Sigmoid colon (tissue), 7 donors: Measurements from ENCODE around the gene SUPT20H. TPM values are rescaled to one million over a fixed set of nuclear protein-coding genes. Genes with fewer than 3 reads are reported as not detected.

Source experiments
- DNase-seq: peaks from one replicate; pipeline ENCODE4 v3.0.0-alpha.2; 2019
- H3K27ac ChIP-seq, 4 donors: fragments of 200-600 bp; sonication (generic); one replicate each; pipeline ENCODE4 v1.5.1; 2016 to 2019; ENCODE audit warnings: mild to moderate bottlenecking in 1 of 4
- H3K27me3 ChIP-seq, 3 donors: fragments of 200-600 bp; sonication (generic); one replicate each; pipeline ENCODE4 v1.5.1; 2019; ENCODE audit warnings: mild to moderate bottlenecking in 1 of 3
- H3K36me3 ChIP-seq, 4 donors: fragments of 200-600 bp; sonication (generic); one replicate each; pipeline ENCODE4 v1.5.1; 2016 to 2019
- H3K4me1 ChIP-seq, 4 donors: fragments of 200-600 bp; sonication (generic); one replicate each; pipeline ENCODE4 v1.5.1; 2017 to 2019
- H3K4me3 ChIP-seq, 4 donors: fragments of 200-600 bp; sonication (generic); one replicate each; pipeline ENCODE4 v1.5.1; 2017 to 2019; ENCODE audit warnings: mild to moderate bottlenecking in 2 of 4, moderate library complexity in 1 of 4
- H3K9me3 ChIP-seq, 4 donors: fragments of 200-600 bp in 3 of 4; sonication (generic) in 3 of 4; one replicate each; pipeline versions ENCODE4 v1.5.1 to v1.6.1; 2013 to 2019
- CTCF ChIP-seq, 4 experiments: fragments of 450-650 bp in 3 of 4; fragments of 200-600 bp in 1 of 4; IDR thresholded peaks; one replicate each; pipeline ENCODE4 v1.5.1; 2016 to 2019; ENCODE audit warnings: antibody characterized with exemption in 4 of 4, mild to moderate bottlenecking in 3 of 4, moderate library complexity in 2 of 4
- EP300 ChIP-seq, 4 donors: sonication (generic); formaldehyde crosslinking; IDR thresholded peaks; one replicate each; pipeline ENCODE4 v1.6.1; 2017; ENCODE audit warnings: antibody characterized with exemption in 4 of 4
- POLR2A ChIP-seq, 2 donors: fragments of 450-650 bp; IDR thresholded peaks; one replicate each; pipeline ENCODE4 v1.6.1; 2016; ENCODE audit warnings: antibody characterized with exemption in 2 of 2, mild to moderate bottlenecking in 2 of 2, moderate library complexity in 2 of 2
- POLR2AphosphoS5 ChIP-seq, 4 donors: sonication (generic); formaldehyde crosslinking; IDR thresholded peaks; one replicate each; pipeline ENCODE4 v1.6.1; 2017; ENCODE audit warnings: antibody characterized with exemption in 4 of 4
- WGBS, 2 donors: extraction: QIAGEN DNeasy Blood & Tissue Kit; methylation state at CpG; one replicate each; pipeline ENCODE4 v1.1.7; 2013; 5-methylcytosine and 5-hydroxymethylcytosine counted together
- intact Hi-C: fragments of 100-400 bp; cut with DNase I; formaldehyde crosslinking; loops from one replicate; pipeline ENCODE4 v1.15.1; 2023
- polyA plus RNA-seq, 3 donors: library from polyadenylated mRNA; stranded (reverse); fragments of 200-250 nt; gene quantifications; one replicate each; pipeline ENCODE4 v1.2.3, GENCODE V29; 2013
- total RNA-seq, 4 donors: library from RNA; depleted of rRNA; stranded (reverse); fragments of >200 nt; gene quantifications; one replicate each; pipeline ENCODE4 v1.1.0, GENCODE V29; 2016
- donor health status: healthy with polysubstance abuse.
- donor health status: Bipolar disorder and iron deficiency.
- donor health status: healthy.

Gene SUPT20H
- total and polyA plus RNA-seq, 7 donors = 14.3 to 55.8 (median 41.8) TPM

DNA sequence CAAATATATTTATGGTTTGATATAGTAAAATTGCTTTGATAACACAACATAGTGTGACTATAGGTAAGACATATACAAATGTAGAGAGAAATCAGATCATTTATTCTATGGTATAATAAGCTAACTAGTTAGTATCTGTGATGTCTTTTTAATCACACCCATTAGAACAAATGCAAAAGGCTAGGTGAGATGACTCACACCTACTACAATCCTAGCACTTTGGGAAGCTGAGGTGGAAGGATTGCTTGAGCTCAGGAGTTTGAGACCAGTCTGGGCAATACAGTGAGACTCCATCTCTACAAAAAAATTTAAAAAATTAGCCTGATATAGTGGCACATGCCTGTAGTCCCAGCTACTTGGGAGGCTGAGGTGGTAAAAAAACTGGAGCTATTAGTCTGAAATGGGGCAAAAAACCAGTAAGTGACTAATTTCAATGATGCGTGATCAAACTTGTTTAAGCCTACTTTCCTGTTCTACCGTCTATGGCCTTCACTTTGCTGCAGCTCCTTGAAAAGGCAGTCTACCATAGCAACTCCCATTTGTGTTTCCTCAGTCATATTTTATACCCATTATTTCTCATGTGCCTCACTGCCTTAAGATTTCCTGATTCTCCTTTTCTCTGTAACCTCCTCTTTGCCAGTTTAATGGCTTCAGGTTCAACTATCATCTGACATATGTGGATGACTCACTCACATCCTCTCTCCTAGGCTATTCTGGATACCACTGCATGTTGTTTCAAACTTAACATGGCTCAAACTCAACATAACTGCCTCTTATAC is 72.8 kb downstream of the SUPT20H start:
- no peak for TF ChIP-seq POLR2A (IDR thresholded peaks at IDR 0.05)
- TF ChIP-seq EP300 (IDR thresholded peaks at IDR 0.05) = no peak
- no peak for TF ChIP-seq CTCF (IDR thresholded peaks at IDR 0.05)
- TF ChIP-seq POLR2AphosphoS5 (IDR thresholded peaks at IDR 0.05) = no peak
- Histone ChIP-seq H3K27me3 (no peaks in the 10 kb centered on the region), H3K9me3 (no peaks in the 10 kb centered on the region), H3K36me3 (peaks cover 18 to 100% (median 44%) of the 10 kb centered on the region in 4 donors), H3K4me1 (no peaks in the 10 kb centered on the region), H3K27ac (no peak overlapping the region), H3K4me3 (no peak overlapping the region)
- intact Hi-C loops = no loop called here
- no peak for DNase-seq
- 90 to 93% methylated on average over 2 of the region's 2 CpGs for WGBS, 2 donors

DNA sequence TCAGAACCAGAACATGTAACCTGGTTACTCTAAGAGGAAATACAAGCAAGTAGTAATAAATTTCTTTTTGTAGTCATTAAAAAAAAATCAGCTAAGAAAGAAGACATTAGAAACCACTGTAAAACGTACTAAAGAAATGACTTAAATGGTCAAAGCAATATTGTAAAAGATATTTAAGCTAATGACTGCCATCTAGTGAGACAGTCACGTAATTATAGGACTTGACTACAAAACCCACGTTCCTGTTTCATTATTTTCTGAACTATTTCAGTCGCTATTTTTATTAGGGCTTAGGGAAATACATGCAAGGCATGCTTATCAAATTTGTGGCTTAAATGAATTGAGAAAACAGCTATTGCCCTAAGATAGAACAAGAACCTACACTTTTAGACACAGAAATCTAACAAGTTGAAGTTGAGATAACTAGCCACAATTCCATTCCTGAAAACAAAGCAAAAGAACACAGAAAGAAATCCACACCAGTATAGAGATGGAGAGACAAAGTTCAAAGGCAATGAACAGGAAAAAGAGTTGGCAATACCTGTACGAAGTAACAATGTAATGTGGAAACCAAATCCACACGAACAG is 78.2 kb downstream of the SUPT20H start:
- 31 to 38% methylated on average over 6 of the region's 6 CpGs for WGBS, 2 donors
- no peak overlapping the region for H3K27ac ChIP-seq

DNA sequence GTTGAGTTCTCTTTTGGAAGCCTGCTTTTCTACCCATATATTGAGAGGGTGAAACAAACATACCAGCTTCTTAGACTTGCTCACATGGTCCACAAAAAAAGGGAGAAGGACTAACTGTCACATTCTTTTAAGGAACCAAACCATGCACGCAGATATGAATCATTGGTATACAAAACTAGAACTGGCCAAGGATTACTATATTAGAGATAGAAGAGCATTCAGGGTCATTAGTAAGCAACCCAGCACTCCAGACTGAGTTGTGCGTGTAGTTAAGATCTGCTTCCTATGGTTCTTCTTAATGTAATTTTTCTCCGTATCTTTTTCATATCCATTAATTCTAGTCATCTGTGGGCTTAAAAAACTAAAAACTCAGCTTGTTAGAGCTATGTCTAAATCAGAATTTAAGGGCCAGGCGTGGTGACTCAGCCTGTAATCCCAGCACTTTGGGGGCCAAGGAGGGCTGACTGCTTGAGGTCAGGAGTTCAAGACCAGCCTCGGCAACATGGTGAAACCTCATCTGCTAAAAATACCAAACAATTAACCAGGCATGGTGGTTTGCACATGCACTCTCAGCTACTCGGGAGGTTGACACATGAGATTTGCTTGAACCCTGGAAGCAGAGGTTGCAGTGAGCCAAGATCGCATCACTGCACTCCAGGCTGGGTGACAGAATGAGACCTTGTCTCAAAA is 80.0 kb downstream of the SUPT20H start:
- H3K4me1 ChIP-seq = no peaks in the 10 kb centered on the region
- DNase-seq = no peak
- intact Hi-C loops = no loop called here
- no peak overlapping the region for H3K4me3 ChIP-seq
- H3K9me3 ChIP-seq = peaks cover 0 to 4% (median 0%) of the 10 kb centered on the region in 4 donors
- no peak for TF ChIP-seq CTCF (IDR thresholded peaks at IDR 0.05)
- TF ChIP-seq POLR2AphosphoS5 (IDR thresholded peaks at IDR 0.05) = no peak
- no peak for TF ChIP-seq EP300 (IDR thresholded peaks at IDR 0.05)
- no peak for TF ChIP-seq POLR2A (IDR thresholded peaks at IDR 0.05)
- no peaks in the 10 kb centered on the region for H3K27me3 ChIP-seq
- WGBS, 2 donors = 89 to 92% methylated on average over 7 of the region's 7 CpGs
- H3K36me3 ChIP-seq = peaks cover 3 to 75% (median 11%) of the 10 kb centered on the region in 4 donors
- no peak overlapping the region for H3K27ac ChIP-seq

More for the DNA sequence above, 78.2 kb downstream of the SUPT20H start:
- H3K27me3 ChIP-seq = no peaks in the 10 kb centered on the region
- H3K36me3 ChIP-seq = peaks cover 7 to 76% (median 15%) of the 10 kb centered on the region in 4 donors
- intact Hi-C loops = loop anchor here (1.0 kb wide), 1 partner anchor 123 kb away; no protein-coding TSS in a partner anchor
- DNase-seq = no peak
- TF ChIP-seq CTCF (IDR thresholded peaks at IDR 0.05) (peak in 3 of 4 experiments; percentile 8 to 49 (median 43)), POLR2AphosphoS5 (IDR thresholded peaks at IDR 0.05) (no peak)
- H3K9me3 ChIP-seq = no peaks in the 10 kb centered on the region
- H3K4me3 ChIP-seq = no peak overlapping the region
- no peaks in the 10 kb centered on the region for H3K4me1 ChIP-seq

GRCh38 chr13:36975172-36975571 is 84.3 kb downstream of the SUPT20H start:
- Histone ChIP-seq H3K27ac (no peak overlapping the region), H3K36me3 (peaks cover 0 to 62% (median 7%) of the 10 kb centered on the region in 4 donors)

More at GRCh38 chr13:36975172-36975571, 84.3 kb downstream of the SUPT20H start:
- no peaks in the 10 kb centered on the region for H3K27me3 ChIP-seq
- H3K9me3 ChIP-seq = peaks cover 0 to 4% (median 0%) of the 10 kb centered on the region in 4 donors
- DNase-seq = no peak
- 82 to 95% methylated on average over 1 of the region's 1 CpG for WGBS, 2 donors
- intact Hi-C loops = no loop called here
- H3K4me1 ChIP-seq = no peaks in the 10 kb centered on the region
- H3K4me3 ChIP-seq = no peak overlapping the region
- TF ChIP-seq EP300 (IDR thresholded peaks at IDR 0.05) (no peak), POLR2AphosphoS5 (IDR thresholded peaks at IDR 0.05) (no peak), POLR2A (IDR thresholded peaks at IDR 0.05) (no peak), CTCF (IDR thresholded peaks at IDR 0.05) (no peak)
